Mesendoderm (in vitro differentiated cells): ENCODE data around the gene CUEDC1.
A peak's percentile ranks its signal among the peaks of the same experiment; 100 is the strongest.

Source experiments
- DNase-seq: peaks from one replicate; pipeline ENCODE4 v3.0.0; 2013
- H2AK5ac ChIP-seq: 2 replicates; pipeline ENCODE4 v1.6.1; 2013; ENCODE audit warnings: low read length, inconsistent platforms
- H2BK120ac ChIP-seq: 2 replicates; pipeline ENCODE4 v1.6.1; 2013; ENCODE audit warnings: low read depth, mild to moderate bottlenecking, low read length, moderate library complexity, mixed read lengths
- H2BK15ac ChIP-seq: replicated peaks from 2 replicates; pipeline ENCODE4 v1.6.1; 2013; ENCODE audit warnings: low read depth, mild to moderate bottlenecking, moderate library complexity
- H2BK5ac ChIP-seq: 2 replicates; pipeline ENCODE4 v1.6.1; 2013; ENCODE audit warnings: low read length, inconsistent platforms
- H3K18ac ChIP-seq: 2 replicates; pipeline ENCODE4 v1.6.1; 2013; ENCODE audit warnings: mild to moderate bottlenecking, low read length, mixed read lengths
- H3K23ac ChIP-seq: one replicate; pipeline ENCODE4 v1.6.1; 2013; ENCODE audit warnings: low read length
- H3K27ac ChIP-seq: 2 replicates; pipeline ENCODE4 v1.5.1; 2013; ENCODE audit warnings: low read depth, mild to moderate bottlenecking, inconsistent platforms, low read length, moderate library complexity
- H3K27me3 ChIP-seq: 2 replicates; pipeline ENCODE4 v1.6.1; 2013; ENCODE audit warnings: low read length, control low read depth, mild to moderate bottlenecking, inconsistent platforms; ENCODE audit not compliant: insufficient read depth, poor library complexity
- H3K36me3 ChIP-seq: 2 replicates; pipeline ENCODE4 v1.6.1; 2013; ENCODE audit warnings: low read length, inconsistent platforms; ENCODE audit not compliant: control insufficient read depth, insufficient read depth
- H3K4ac ChIP-seq: one replicate; pipeline ENCODE4 v1.6.1; 2013; ENCODE audit warnings: low read depth, mild to moderate bottlenecking, low read length, moderate library complexity
- H3K4me1 ChIP-seq: 2 replicates; pipeline ENCODE4 v1.6.1; 2013; ENCODE audit warnings: low read depth, low read length, inconsistent platforms; ENCODE audit not compliant: control insufficient read depth
- H3K4me2 ChIP-seq: 2 replicates; pipeline ENCODE4 v1.6.1; 2013; ENCODE audit warnings: low read length
- H3K4me3 ChIP-seq: 2 replicates; pipeline ENCODE4 v1.5.1; 2013; ENCODE audit warnings: mild to moderate bottlenecking, low read length
- H3K56ac ChIP-seq: one replicate; pipeline ENCODE4 v1.6.1; 2013; ENCODE audit warnings: low read length
- H3K79me1 ChIP-seq: 2 replicates; pipeline ENCODE4 v1.6.1; 2013; ENCODE audit warnings: low read length, inconsistent platforms
- H3K79me2 ChIP-seq: 2 replicates; pipeline ENCODE4 v1.6.1; 2013; ENCODE audit warnings: mild to moderate bottlenecking, low read length; ENCODE audit not compliant: control insufficient read depth, insufficient read depth
- H3K9ac ChIP-seq: 2 replicates; pipeline ENCODE4 v1.6.1; 2013; ENCODE audit warnings: low read length, inconsistent platforms
- H4K5ac ChIP-seq: one replicate; pipeline ENCODE4 v1.6.1; 2013; ENCODE audit warnings: low read length
- H4K8ac ChIP-seq: one replicate; pipeline ENCODE4 v1.6.1; 2013; ENCODE audit warnings: low read depth, mild to moderate bottlenecking, control low read depth, low read length, moderate library complexity
- WGBS: extraction: QIAGEN DNeasy Blood & Tissue Kit; methylation state at CpG from one replicate; pipeline ENCODE4 v1.1.7; 2013; ENCODE audit warnings: low lambda C conversion rate, missing lambda C conversion rate; ENCODE audit not compliant: insufficient coverage; ENCODE audit errors: extremely low coverage; 5-methylcytosine and 5-hydroxymethylcytosine counted together

CUEDC1 gene

GRCh38 chr17:57938061-57938502, 17.1 kb downstream of the CUEDC1 start:
- no peak overlapping the region for H2BK5ac ChIP-seq
- no peak overlapping the region for H3K23ac ChIP-seq
- no peak overlapping the region for H4K5ac ChIP-seq
- H3K27me3 ChIP-seq: no peaks in the 10 kb centered on the region
- no peak overlapping the region for H2BK15ac ChIP-seq
- no peak overlapping the region for H2BK120ac ChIP-seq
- no peaks in the 10 kb centered on the region for H3K79me2 ChIP-seq
- no peak overlapping the region for H3K56ac ChIP-seq
- H2AK5ac ChIP-seq: no peak overlapping the region
- H3K79me1 ChIP-seq: peaks cover 6% of the 10 kb centered on the region
- H3K27ac ChIP-seq: no peak overlapping the region
- H3K18ac ChIP-seq: no peak overlapping the region
- no peak overlapping the region for H3K9ac ChIP-seq
- H3K36me3 ChIP-seq: no peaks in the 10 kb centered on the region
- H3K4me2 ChIP-seq: no peak overlapping the region
- DNase-seq: no peak
- H4K8ac ChIP-seq: no peak overlapping the region
- peaks cover 8% of the 10 kb centered on the region for H3K4me1 ChIP-seq
- H3K4me3 ChIP-seq: no peak overlapping the region
- WGBS: no CpG with 5 or more reads among the region's 7 CpGs
- no peak overlapping the region for H3K4ac ChIP-seq

GRCh38 chr17:57937492-57937891, 17.7 kb downstream of the CUEDC1 start:
- H3K79me2 ChIP-seq: no peaks in the 10 kb centered on the region
- H3K27ac ChIP-seq: no peak overlapping the region
- peaks cover 8% of the 10 kb centered on the region for H3K4me1 ChIP-seq
- no peak overlapping the region for H4K5ac ChIP-seq
- H3K36me3 ChIP-seq: no peaks in the 10 kb centered on the region
- H3K4ac ChIP-seq: no peak overlapping the region
- no peak overlapping the region for H3K4me2 ChIP-seq
- no peak overlapping the region for H3K56ac ChIP-seq
- H3K23ac ChIP-seq: no peak overlapping the region
- H2BK120ac ChIP-seq: no peak overlapping the region
- H2BK15ac ChIP-seq: no peak overlapping the region
- no peak for DNase-seq
- no peaks in the 10 kb centered on the region for H3K27me3 ChIP-seq
- peaks cover 6% of the 10 kb centered on the region for H3K79me1 ChIP-seq
- H3K4me3 ChIP-seq: no peak overlapping the region
- H3K9ac ChIP-seq: no peak overlapping the region
- no peak overlapping the region for H2AK5ac ChIP-seq
- no peak overlapping the region for H3K18ac ChIP-seq
- no peak overlapping the region for H2BK5ac ChIP-seq
- H4K8ac ChIP-seq: no peak overlapping the region
- WGBS: no CpG with 5 or more reads among the region's 2 CpGs

GRCh38 chr17:57935833-57936807, 19.1 kb downstream of the CUEDC1 start:
- no peak overlapping the region for H2BK120ac ChIP-seq
- no peaks in the 10 kb centered on the region for H3K27me3 ChIP-seq
- peak overlapping the region; percentile 79 for H3K56ac ChIP-seq
- H3K18ac ChIP-seq: peak overlapping the region; percentile 34
- H3K79me2 ChIP-seq: no peaks in the 10 kb centered on the region
- no peak overlapping the region for H2BK15ac ChIP-seq
- H3K4me2 ChIP-seq: no peak overlapping the region
- H2BK5ac ChIP-seq: peak overlapping the region; percentile 3
- no peak overlapping the region for H3K4me3 ChIP-seq
- H3K36me3 ChIP-seq: no peaks in the 10 kb centered on the region
- no CpG with 5 or more reads among the region's 11 CpGs for WGBS
- peaks cover 8% of the 10 kb centered on the region for H3K4me1 ChIP-seq
- no peak overlapping the region for H4K8ac ChIP-seq
- peaks cover 6% of the 10 kb centered on the region for H3K79me1 ChIP-seq
- H3K27ac ChIP-seq: peak overlapping the region; percentile 79
- peak overlapping the region; percentile 92 for H2AK5ac ChIP-seq
- peak; percentile 70 for DNase-seq
- H3K9ac ChIP-seq: peak overlapping the region; percentile 48
- H3K23ac ChIP-seq: no peak overlapping the region
- H3K4ac ChIP-seq: no peak overlapping the region
- no peak overlapping the region for H4K5ac ChIP-seq

- DNase-seq: no peak
- Histone ChIP-seq H3K56ac (no peak overlapping the region), H3K23ac (no peak overlapping the region), H3K79me2 (no peaks in the 10 kb centered on the region), H3K18ac (no peak overlapping the region), H2BK5ac (no peak overlapping the region), H3K4me2 (no peak overlapping the region), H2AK5ac (peak overlapping the region; percentile 33), H3K4me1 (peaks cover 19% of the 10 kb centered on the region), H4K8ac (no peak overlapping the region), H2BK15ac (no peak overlapping the region), H3K27ac (no peak overlapping the region), H3K9ac (no peak overlapping the region), H3K36me3 (no peaks in the 10 kb centered on the region), H4K5ac (no peak overlapping the region), H3K79me1 (peaks cover 5% of the 10 kb centered on the region), H3K4me3 (no peak overlapping the region), H3K4ac (no peak overlapping the region), H2BK120ac (no peak overlapping the region), H3K27me3 (no peaks in the 10 kb centered on the region)
- no CpG with 5 or more reads among the region's 12 CpGs for WGBS
These were observed 23.6 kb downstream of the CUEDC1 start for GRCh38 chr17:57931488-57932137.

GRCh38 chr17:57930239-57930638, 25.0 kb downstream of the CUEDC1 start:
- H2BK15ac ChIP-seq: no peak overlapping the region
- no CpG with 5 or more reads among the region's 5 CpGs for WGBS
- no peaks in the 10 kb centered on the region for H3K36me3 ChIP-seq
- H3K23ac ChIP-seq: no peak overlapping the region
- H3K4me3 ChIP-seq: no peak overlapping the region
- H2BK120ac ChIP-seq: no peak overlapping the region
- no peak overlapping the region for H2BK5ac ChIP-seq
- no peak overlapping the region for H4K5ac ChIP-seq
- H3K27ac ChIP-seq: no peak overlapping the region
- H3K4me1 ChIP-seq: peaks cover 11% of the 10 kb centered on the region
- no peak overlapping the region for H4K8ac ChIP-seq
- peak overlapping the region; percentile 7 for H3K18ac ChIP-seq
- no peak overlapping the region for H3K4ac ChIP-seq
- peak overlapping the region; percentile 39 for H2AK5ac ChIP-seq
- no peak overlapping the region for H3K9ac ChIP-seq
- peak overlapping the region; percentile 51 for H3K56ac ChIP-seq
- H3K79me1 ChIP-seq: peaks cover 3% of the 10 kb centered on the region
- H3K79me2 ChIP-seq: no peaks in the 10 kb centered on the region
- no peak overlapping the region for H3K4me2 ChIP-seq
- H3K27me3 ChIP-seq: no peaks in the 10 kb centered on the region
- DNase-seq: no peak
